H1 (cell line): ENCODE results near the gene MTURN. TPM values are rescaled to one million over a fixed set of nuclear protein-coding genes. Genes with fewer than 3 reads are reported as not detected.

Experiments
- CTCF ChIA-PET: fragments of 300-600 bp; sonication (Branson Sonifier 250); formaldehyde crosslinking; loops from one replicate; lab custom pipeline; 2021; ENCODE audit not compliant: partially characterized antibody; lab: Charles Lee
- POLR2A ChIA-PET: fragments of 300-600 bp; sonication (Branson Sonifier 250); formaldehyde crosslinking; loops from one replicate; lab custom pipeline; 2021; ENCODE audit warnings: inconsistent platforms; ENCODE audit not compliant: partially characterized antibody; lab: Charles Lee
- DNase-seq, 2 experiments: peaks; one replicate each; pipeline versions ENCODE4 v3.0.0 to v3.0.0-alpha.2; 2010 to 2022; ENCODE audit warnings: low spot score in 2 of 2, low read depth in 1 of 2, mixed read lengths in 1 of 2
- FAIRE-seq: peaks from 2 replicates; lab custom pipeline; 2011; peaks lifted over from hg19 to GRCh38; lab: Jason Lieb, UNC
- H2AFZ ChIP-seq: 2 replicates; pipeline ENCODE4 v1.8.1; 2012; ENCODE audit warnings: low read length, inconsistent platforms
- H2AK5ac ChIP-seq: 2 replicates; pipeline ENCODE4 v1.6.1; 2013; ENCODE audit warnings: low read depth, low read length
- H2BK120ac ChIP-seq: replicated peaks from 2 replicates; pipeline ENCODE3; 2013; ENCODE audit warnings: low read depth, low read length, inconsistent platforms
- H2BK12ac ChIP-seq: 2 replicates; pipeline ENCODE4 v1.6.1; 2013; ENCODE audit warnings: low read depth, low read length
- H2BK15ac ChIP-seq: 2 replicates; pipeline ENCODE4 v1.6.1; 2013; ENCODE audit warnings: low read length
- H2BK20ac ChIP-seq: 2 replicates; pipeline ENCODE4 v1.6.1; 2013; ENCODE audit warnings: low read length
- H2BK5ac ChIP-seq: 2 replicates; pipeline ENCODE4 v1.6.1; 2013; ENCODE audit warnings: low read depth, low read length
- H3K14ac ChIP-seq: 2 replicates; pipeline ENCODE4 v1.6.1; 2013; ENCODE audit warnings: inconsistent platforms; ENCODE audit not compliant: insufficient read length
- H3K18ac ChIP-seq: 2 replicates; pipeline ENCODE4 v1.6.1; 2013; ENCODE audit warnings: low read length; ENCODE audit errors: extremely low read depth
- H3K23ac ChIP-seq: 2 replicates; pipeline ENCODE4 v1.6.1; 2013; ENCODE audit warnings: inconsistent platforms; ENCODE audit not compliant: insufficient read length
- H3K23me2 ChIP-seq: 2 replicates; pipeline ENCODE4 v1.6.1; 2013; ENCODE audit warnings: low read depth, low read length
- H3K27ac ChIP-seq: 2 replicates; pipeline ENCODE4 v1.6.1; 2011; ENCODE audit warnings: low read depth, low read length, inconsistent platforms
- H3K27me3 ChIP-seq, 4 experiments: replicated peaks in 1 of 4; 1 replicate in 1 of 4; 2 replicates in 3 of 4; pipeline versions ENCODE4 v1.6.1 to v1.8.1; 2011 to 2013; ENCODE audit warnings: low read length in 3 of 4, mild to moderate bottlenecking in 3 of 4, inconsistent platforms in 2 of 4, mixed read lengths in 2 of 4, moderate library complexity in 1 of 4; ENCODE audit not compliant: control insufficient read depth in 3 of 4, insufficient read depth in 3 of 4; ENCODE audit errors: extremely low read depth in 1 of 4
- H3K36me3 ChIP-seq, 4 experiments: 2 replicates each; pipeline versions ENCODE4 v1.6.1 to v1.8.1; 2011 to 2013; ENCODE audit warnings: mild to moderate bottlenecking in 4 of 4, low read length in 3 of 4, moderate library complexity in 2 of 4, control low read depth in 1 of 4, inconsistent platforms in 1 of 4; ENCODE audit not compliant: insufficient read depth in 4 of 4, control insufficient read depth in 2 of 4
- H3K4ac ChIP-seq: replicated peaks from 2 replicates; pipeline ENCODE3; 2013; ENCODE audit warnings: low read length, low read depth, mixed read lengths, inconsistent platforms; ENCODE audit not compliant: insufficient read length
- H3K4me1 ChIP-seq, 4 experiments: replicated peaks in 1 of 4; 1 replicate in 1 of 4; 2 replicates in 3 of 4; pipeline versions ENCODE4 v1.6.1 to v1.8.1; 2011 to 2013; ENCODE audit warnings: low read length in 3 of 4, inconsistent platforms in 2 of 4, mixed read lengths in 1 of 4; ENCODE audit not compliant: insufficient read depth in 4 of 4, control insufficient read depth in 3 of 4
- H3K4me2 ChIP-seq, 2 experiments: 2 replicates each; pipeline versions ENCODE4 v1.6.1 to v1.8.1; 2011 to 2013; ENCODE audit warnings: low read depth in 2 of 2, low read length in 2 of 2, control low read depth in 1 of 2, inconsistent platforms in 1 of 2, mild to moderate bottlenecking in 1 of 2; ENCODE audit not compliant: insufficient read depth in 1 of 2
- H3K4me3 ChIP-seq, 4 experiments: fragments of 200-600, 300-600 bp in 1 of 4; sonication (generic), shearing (Covaris generic), sonication (Bioruptor Twin) in 1 of 4; 2 replicates each; pipeline versions ENCODE4 v1.5.1 to v1.8.1; 2011 to 2016; ENCODE audit warnings: low read length in 4 of 4, low read depth in 3 of 4, control low read depth in 2 of 4, inconsistent platforms in 2 of 4, mild to moderate bottlenecking in 2 of 4, mixed read lengths in 1 of 4, moderate library complexity in 1 of 4; ENCODE audit not compliant: insufficient read depth in 2 of 4; ENCODE audit errors: extremely low read depth in 1 of 4
- H3K56ac ChIP-seq: replicated peaks from 2 replicates; pipeline ENCODE3; 2013; ENCODE audit warnings: low read depth, mild to moderate bottlenecking, mixed read lengths, low read length, inconsistent platforms; ENCODE audit not compliant: insufficient read length
- H3K79me1 ChIP-seq: 2 replicates; pipeline ENCODE4 v1.6.1; 2013; ENCODE audit warnings: low read depth, low read length, control low read depth
- H3K79me2 ChIP-seq, 2 experiments: 2 replicates each; pipeline versions ENCODE4 v1.6.1 to v1.8.1; 2012 to 2013; ENCODE audit warnings: low read length in 2 of 2, mild to moderate bottlenecking in 2 of 2, inconsistent platforms in 1 of 2; ENCODE audit not compliant: insufficient read depth in 2 of 2, control insufficient read depth in 1 of 2
- H3K9ac ChIP-seq, 4 experiments: replicated peaks in 1 of 4; 1 replicate in 1 of 4; 2 replicates in 3 of 4; pipeline versions ENCODE4 v1.6.1 to v1.8.1; 2011 to 2013; ENCODE audit warnings: low read depth in 3 of 4, low read length in 3 of 4, control low read depth in 2 of 4, mild to moderate bottlenecking in 2 of 4, moderate library complexity in 2 of 4, inconsistent platforms in 1 of 4; ENCODE audit errors: extremely low read depth in 1 of 4
- H3K9me3 ChIP-seq, 2 experiments: 2 replicates each; pipeline versions ENCODE4 v1.6.1 to v1.8.1; 2012 to 2013; ENCODE audit warnings: mild to moderate bottlenecking in 2 of 2, moderate library complexity in 2 of 2, control low read depth in 1 of 2, inconsistent platforms in 1 of 2, low read depth in 1 of 2, low read length in 1 of 2, mixed read lengths in 1 of 2; ENCODE audit not compliant: insufficient read depth in 2 of 2
- H4K20me1 ChIP-seq, 2 experiments: replicated peaks in 1 of 2; 2 replicates each; pipeline versions ENCODE3 to v1.8.1; 2011 to 2013; ENCODE audit warnings: inconsistent platforms in 2 of 2, low read length in 2 of 2, mild to moderate bottlenecking in 1 of 2; ENCODE audit not compliant: insufficient read depth in 2 of 2, control insufficient read depth in 1 of 2
- H4K5ac ChIP-seq: 2 replicates; pipeline ENCODE4 v1.6.1; 2013; ENCODE audit warnings: low read length, low read depth, mixed read lengths, inconsistent platforms; ENCODE audit not compliant: insufficient read length
- H4K8ac ChIP-seq: 2 replicates; pipeline ENCODE4 v1.8.0; 2013; ENCODE audit warnings: mild to moderate bottlenecking, moderate library complexity, low read length, inconsistent platforms; ENCODE audit not compliant: insufficient read depth; ENCODE audit errors: extremely low read depth
- H4K91ac ChIP-seq: replicated peaks from 2 replicates; pipeline ENCODE3; 2013; ENCODE audit warnings: low read length, mixed read lengths, inconsistent platforms; ENCODE audit not compliant: insufficient read length
- ASH2L ChIP-seq: fragments of 200-600, 300-600 bp; sonication (generic); IDR thresholded peaks from one replicate; pipeline ENCODE4 v1.7.1; 2017; ENCODE audit warnings: low read length
- ATF2 ChIP-seq: IDR thresholded peaks from 2 replicates; pipeline ENCODE4 v1.6.1; 2012; ENCODE audit warnings: low read length, inconsistent platforms
- CBX8 ChIP-seq: fragments of 300-800, 300-1000 bp; sonication (generic); IDR thresholded peaks from 2 replicates; pipeline ENCODE4 v1.7.1; 2016; ENCODE audit warnings: low read depth, low read length, borderline replicate concordance
- EGR1 ChIP-seq: IDR thresholded peaks from 2 replicates; pipeline ENCODE4 v1.6.1; 2011; ENCODE audit warnings: low read depth, low read length, borderline replicate concordance
- RAD21 ChIP-seq, 2 experiments: IDR thresholded peaks in 1 of 2; conservative IDR thresholded peaks in 1 of 2; 2 replicates each; pipeline ENCODE4 v1.6.1; 2011; ENCODE audit warnings: low read depth in 2 of 2, low read length in 2 of 2, improper control_type of control experiment in 1 of 2, inconsistent platforms in 1 of 2, mild to moderate bottlenecking in 1 of 2, moderate library complexity in 1 of 2
- SAP30 ChIP-seq: fragments of 300-600 bp; sonication (generic); IDR thresholded peaks from 2 replicates; pipeline ENCODE4 v1.7.1; 2012; ENCODE audit warnings: low read length, moderate library complexity, mild to moderate bottlenecking, inconsistent platforms; ENCODE audit not compliant: insufficient read depth, insufficient replicate concordance
- SRF ChIP-seq: IDR thresholded peaks from 2 replicates; pipeline ENCODE4 v1.6.1; 2011; ENCODE audit warnings: mild to moderate bottlenecking, low read depth, low read length, moderate library complexity
- WGBS, 2 experiments: shearing (Covaris generic) in 1 of 2; methylation state at CpG; one replicate each; pipeline versions ENCODE4 v1.1.6 to v1.1.7; 2013 to 2015; ENCODE audit warnings: low lambda C conversion rate in 2 of 2, mixed read lengths in 2 of 2, inconsistent platforms in 1 of 2, low coverage in 1 of 2, missing lambda C conversion rate in 1 of 2; ENCODE audit not compliant: insufficient replicate concordance in 2 of 2, insufficient coverage in 1 of 2, insufficient read length in 1 of 2; ENCODE audit errors: extremely low coverage in 1 of 2, missing lambda C conversion rate in 1 of 2; 5-methylcytosine and 5-hydroxymethylcytosine counted together
- polyA plus RNA-seq, 7 experiments: library from polyadenylated mRNA; depleted of rRNA in 3 of 7; stranded (reverse) in 5 of 7; unstranded in 2 of 7; fragments of >200 nt in 5 of 7; fragments of 200-250 nt in 2 of 7; gene quantifications; 1 replicate in 5 of 7; 2 replicates in 1 of 7; 4 replicates in 1 of 7; pipeline versions ENCODE4 v1.2.1 to v1.2.3, GENCODE V29; 2011 to 2013; ENCODE audit warnings: missing spikeins in 2 of 7, mixed read lengths in 2 of 7
- total RNA-seq: library from RNA; stranded (reverse); fragmentation: NEBNext Ultra II Directional; extraction: Animal tissue kit (Norgen Biotek cat#: 25700); gene quantifications from 2 replicates; pipeline ENCODE4 v1.2.1, GENCODE V29; 2021
- TF ChIP-seq, protein P1 (sequence below), 3 experiments: IDR thresholded peaks; 1 replicate in 2 of 3; 2 replicates in 1 of 3; pipeline versions ENCODE4 v1.5.1 to v1.6.1; 2011; ENCODE audit warnings: low read length in 3 of 3, mild to moderate bottlenecking in 3 of 3, inconsistent platforms in 2 of 3, low read depth in 1 of 3, moderate library complexity in 1 of 3; ENCODE audit not compliant: insufficient read depth in 1 of 3; ENCODE audit errors: control extremely low read depth in 1 of 3

MTURN gene
- total and polyA plus RNA-seq, 2 of the 8 experiments (the other 6 are each of a cell fraction or from before 2014, with no cell fraction given) = 2.6 to 5.8 TPM

DNA sequence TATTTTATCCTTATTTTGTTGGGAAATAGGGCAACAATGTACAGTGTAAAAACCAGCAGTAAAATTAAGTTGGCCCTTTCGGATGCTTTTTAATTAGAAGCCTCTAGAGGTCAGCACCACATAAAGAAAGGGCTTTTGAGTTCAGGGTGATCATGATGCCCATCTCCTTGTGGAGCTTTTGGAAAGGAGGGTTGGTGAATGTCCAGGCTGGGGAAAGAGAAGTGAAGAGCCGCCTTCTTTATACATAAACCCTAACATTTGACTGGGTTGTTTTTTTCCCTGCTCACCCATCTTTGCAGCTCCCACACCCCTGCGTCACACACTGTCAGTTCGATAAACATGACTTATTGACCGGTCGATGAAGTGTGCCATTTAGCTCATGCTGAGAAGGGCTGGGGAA, 29.8 kb downstream of the MTURN start:
- H4K20me1 ChIP-seq = peaks cover 0 to 2% of the 10 kb centered on the region in 2 experiments
- H2BK15ac ChIP-seq = no peak overlapping the region
- no peak overlapping the region for H3K18ac ChIP-seq
- H3K9ac ChIP-seq = no peak overlapping the region
- no peak overlapping the region for H3K14ac ChIP-seq
- no peak overlapping the region for H2BK120ac ChIP-seq
- ChIA-PET POLR2A (interaction anchor here (0.7 kb wide), 1 partner anchor 304 kb away, joined by 3 read pairs; no protein-coding TSS in a partner anchor), CTCF (interaction anchor here (0.6 to 4.6 kb wide), 41 partner anchors 9 to 1613 kb away, joined by 3 to 45 read pairs (median 4); partner anchors contain the start of genes MTURN and NOD1)
- peaks cover 0 to 12% (median 6%) of the 10 kb centered on the region in 4 experiments; a peak in 5 of 7 replicates for H3K27me3 ChIP-seq
- no peaks in the 10 kb centered on the region for H3K79me1 ChIP-seq
- no peak overlapping the region for H2BK12ac ChIP-seq
- H3K4me2 ChIP-seq = no peak overlapping the region
- H3K79me2 ChIP-seq = no peaks in the 10 kb centered on the region
- no peak overlapping the region for H3K27ac ChIP-seq
- H4K8ac ChIP-seq = no peak overlapping the region
- H4K5ac ChIP-seq = no peak overlapping the region
- H3K23ac ChIP-seq = no peak overlapping the region
- whole genome bisulfite sequencing, 2 experiments = 75% methylated on average over 6 of the region's 6 CpGs; no CpG with 5 or more reads in 1 of the 2 experiments
- H2BK5ac ChIP-seq = no peak overlapping the region
- no peak for FAIRE-seq
- no peak overlapping the region for H2BK20ac ChIP-seq
- no peak overlapping the region for H2AFZ ChIP-seq
- H3K4ac ChIP-seq = no peak overlapping the region
- H2AK5ac ChIP-seq = no peak overlapping the region
- H3K56ac ChIP-seq = no peak overlapping the region
- H3K4me3 ChIP-seq = no peak overlapping the region
- no peaks in the 10 kb centered on the region; the same call in 1 of the 2 replicates for H3K23me2 ChIP-seq
- no peaks in the 10 kb centered on the region for H3K36me3 ChIP-seq
- no peaks in the 10 kb centered on the region for H3K9me3 ChIP-seq
- H3K4me1 ChIP-seq = peaks cover 13 to 27% (median 26%) of the 10 kb centered on the region in 4 experiments
- no peak overlapping the region for H4K91ac ChIP-seq
- no peak for DNase-seq
- TF ChIP-seq CBX8 (no peak), RAD21 (IDR thresholded peaks at IDR 0.05 in 1 of 2, conservative IDR thresholded peaks at IDR 0.05 in 1 of 2; ENCODE audit: low read depth in 2 of 2, low read length in 2 of 2) (peak; percentile 86 to 89), ATF2 (no peak), EGR1 (no peak), SAP30 (no peak), SRF (no peak), ASH2L (no peak)
- TF ChIP-seq, protein P1, sequence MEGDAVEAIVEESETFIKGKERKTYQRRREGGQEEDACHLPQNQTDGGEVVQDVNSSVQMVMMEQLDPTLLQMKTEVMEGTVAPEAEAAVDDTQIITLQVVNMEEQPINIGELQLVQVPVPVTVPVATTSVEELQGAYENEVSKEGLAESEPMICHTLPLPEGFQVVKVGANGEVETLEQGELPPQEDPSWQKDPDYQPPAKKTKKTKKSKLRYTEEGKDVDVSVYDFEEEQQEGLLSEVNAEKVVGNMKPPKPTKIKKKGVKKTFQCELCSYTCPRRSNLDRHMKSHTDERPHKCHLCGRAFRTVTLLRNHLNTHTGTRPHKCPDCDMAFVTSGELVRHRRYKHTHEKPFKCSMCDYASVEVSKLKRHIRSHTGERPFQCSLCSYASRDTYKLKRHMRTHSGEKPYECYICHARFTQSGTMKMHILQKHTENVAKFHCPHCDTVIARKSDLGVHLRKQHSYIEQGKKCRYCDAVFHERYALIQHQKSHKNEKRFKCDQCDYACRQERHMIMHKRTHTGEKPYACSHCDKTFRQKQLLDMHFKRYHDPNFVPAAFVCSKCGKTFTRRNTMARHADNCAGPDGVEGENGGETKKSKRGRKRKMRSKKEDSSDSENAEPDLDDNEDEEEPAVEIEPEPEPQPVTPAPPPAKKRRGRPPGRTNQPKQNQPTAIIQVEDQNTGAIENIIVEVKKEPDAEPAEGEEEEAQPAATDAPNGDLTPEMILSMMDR (IDR thresholded peaks at IDR 0.05; ENCODE audit: control extremely low read depth in 1 of 3, insufficient read depth in 1 of 3, low read depth in 1 of 3, low read length in 3 of 3) = peak in 2 of 3 experiments; percentile 66 to 75; a peak in 3 of 4 replicates
